Upper lobe of left lung (tissue), 4 donors: ENCODE data around the gene FRY.

ENCODE experiments used
- EP300 ChIP-seq, 4 donors: sonication (generic); formaldehyde crosslinking; IDR thresholded peaks; one replicate each; pipeline ENCODE4 v1.5.1; 2017; ENCODE audit warnings: antibody characterized with exemption in 4 of 4, control low read depth in 2 of 4
- POLR2A ChIP-seq, 4 donors: fragments of 450-650 bp; IDR thresholded peaks; one replicate each; pipeline ENCODE4 v1.5.1; 2016 to 2017; ENCODE audit warnings: antibody characterized with exemption in 4 of 4, mild to moderate bottlenecking in 2 of 4
- POLR2AphosphoS5 ChIP-seq, 2 donors: sonication (generic); formaldehyde crosslinking; IDR thresholded peaks; one replicate each; pipeline ENCODE4 v1.5.1; 2017; ENCODE audit warnings: antibody characterized with exemption in 2 of 2
- TF ChIP-seq, protein P1 (sequence below), 6 experiments: fragments of 450-650 bp in 4 of 6; fragments of 200-600 bp in 2 of 6; sonication (generic) in 2 of 6; IDR thresholded peaks; one replicate each; pipeline ENCODE4 v1.5.1; 2016 to 2019; ENCODE audit warnings: antibody characterized with exemption in 6 of 6

- TF ChIP-seq, protein P1, sequence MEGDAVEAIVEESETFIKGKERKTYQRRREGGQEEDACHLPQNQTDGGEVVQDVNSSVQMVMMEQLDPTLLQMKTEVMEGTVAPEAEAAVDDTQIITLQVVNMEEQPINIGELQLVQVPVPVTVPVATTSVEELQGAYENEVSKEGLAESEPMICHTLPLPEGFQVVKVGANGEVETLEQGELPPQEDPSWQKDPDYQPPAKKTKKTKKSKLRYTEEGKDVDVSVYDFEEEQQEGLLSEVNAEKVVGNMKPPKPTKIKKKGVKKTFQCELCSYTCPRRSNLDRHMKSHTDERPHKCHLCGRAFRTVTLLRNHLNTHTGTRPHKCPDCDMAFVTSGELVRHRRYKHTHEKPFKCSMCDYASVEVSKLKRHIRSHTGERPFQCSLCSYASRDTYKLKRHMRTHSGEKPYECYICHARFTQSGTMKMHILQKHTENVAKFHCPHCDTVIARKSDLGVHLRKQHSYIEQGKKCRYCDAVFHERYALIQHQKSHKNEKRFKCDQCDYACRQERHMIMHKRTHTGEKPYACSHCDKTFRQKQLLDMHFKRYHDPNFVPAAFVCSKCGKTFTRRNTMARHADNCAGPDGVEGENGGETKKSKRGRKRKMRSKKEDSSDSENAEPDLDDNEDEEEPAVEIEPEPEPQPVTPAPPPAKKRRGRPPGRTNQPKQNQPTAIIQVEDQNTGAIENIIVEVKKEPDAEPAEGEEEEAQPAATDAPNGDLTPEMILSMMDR (IDR thresholded peaks at IDR 0.05): no peak
- TF ChIP-seq POLR2A (IDR thresholded peaks at IDR 0.05): no peak
- no peak for TF ChIP-seq EP300 (IDR thresholded peaks at IDR 0.05)
- TF ChIP-seq POLR2AphosphoS5 (IDR thresholded peaks at IDR 0.05): no peak
Observed at GRCh38 chr13:32113532-32113931, 82.0 kb downstream of the FRY start.
